Measurements from ENCODE around the gene THAP9.

- no peak for TF ChIP-seq CREB5 (CRISPR knock-in tag; IDR thresholded peaks at IDR 0.05; ENCODE audit: low read depth)
- TF ChIP-seq RARB (CRISPR knock-in tag; IDR thresholded peaks at IDR 0.05) = no peak
- no peak for TF ChIP-seq ESRRG (CRISPR knock-in tag; IDR thresholded peaks at IDR 0.05)
- TF ChIP-seq ARNTL (CRISPR knock-in tag; IDR thresholded peaks at IDR 0.05; ENCODE audit: borderline replicate concordance, low read depth) = no peak
- TF ChIP-seq PATZ1 (CRISPR knock-in tag; IDR thresholded peaks at IDR 0.05; ENCODE audit: borderline replicate concordance) = no peak
- no peak for TF ChIP-seq ZNF70 (CRISPR knock-in tag; IDR thresholded peaks at IDR 0.05)
- no peak for TF ChIP-seq OSR1 (CRISPR knock-in tag; IDR thresholded peaks at IDR 0.05)
Observed at GRCh38 chr4:82951196-82951595, 50.7 kb downstream of the THAP9 start.
